HuH-7 (cell line): ENCODE measurements around the gene EPHA4.

Experiments
- DNase-seq: peaks from one replicate; pipeline ENCODE4 v3.0.0; 2011; ENCODE audit warnings: low spot score

The EPHA4 gene

GRCh38 chr2:221442128-221442527, 130.0 kb downstream of the EPHA4 start:
- no peak for DNase-seq

- DNase-seq: no peak
Measured at GRCh38 chr2:221439761-221440479, 132.2 kb downstream of the EPHA4 start.

GRCh38 chr2:221437056-221437455, 135.0 kb downstream of the EPHA4 start:
- DNase-seq: no peak

- DNase-seq: no peak
Measured at GRCh38 chr2:221435171-221435570, 136.9 kb downstream of the EPHA4 start.

- no peak for DNase-seq
Measured at GRCh38 chr2:221434142-221434541, 138.0 kb downstream of the EPHA4 start.

- no peak for DNase-seq
Measured at GRCh38 chr2:221431477-221431876, 140.6 kb downstream of the EPHA4 start.

GRCh38 chr2:221429741-221430491, 142.2 kb downstream of the EPHA4 start:
- no peak for DNase-seq

- DNase-seq: no peak
Measured at GRCh38 chr2:221428896-221429295, 143.2 kb downstream of the EPHA4 start.

GRCh38 chr2:221426929-221427328, 145.2 kb downstream of the EPHA4 start:
- no peak for DNase-seq

GRCh38 chr2:221425891-221426290, 146.2 kb downstream of the EPHA4 start:
- no peak for DNase-seq

- no peak for DNase-seq
Measured at GRCh38 chr2:221425353-221425752, 146.8 kb downstream of the EPHA4 start.

- DNase-seq: no peak
Measured at GRCh38 chr2:221423210-221423804, 148.8 kb downstream of the EPHA4 start.

- no peak for DNase-seq
Measured at GRCh38 chr2:221422516-221423209, 149.4 kb downstream of the EPHA4 start.

- no peak for DNase-seq
Measured at GRCh38 chr2:221420245-221420644, 151.9 kb downstream of the EPHA4 start.

- DNase-seq: no peak
Measured at GRCh38 chr2:221415789-221416188, 156.3 kb downstream of the EPHA4 start.

GRCh38 chr2:221412978-221413377, 159.1 kb downstream of the EPHA4 start:
- DNase-seq: no peak

- no peak for DNase-seq
Measured at GRCh38 chr2:221410487-221410886, 161.6 kb downstream of the EPHA4 start.

GRCh38 chr2:221407765-221408164, 164.3 kb downstream of the EPHA4 start:
- no peak for DNase-seq

GRCh38 chr2:221405521-221405920, 166.6 kb downstream of the EPHA4 start:
- no peak for DNase-seq

- DNase-seq: no peak
Measured at GRCh38 chr2:221402072-221402471, 170.0 kb downstream of the EPHA4 start.

GRCh38 chr2:221400411-221400810, 171.7 kb downstream of the EPHA4 start:
- no peak for DNase-seq

GRCh38 chr2:221399183-221399582, 172.9 kb downstream of the EPHA4 start:
- no peak for DNase-seq

GRCh38 chr2:221397187-221397586, 174.9 kb downstream of the EPHA4 start:
- DNase-seq: no peak
